Natural killer cell (primary cell): Measurements from ENCODE around the gene RAI1. TPM values are rescaled to one million over a fixed set of nuclear protein-coding genes. Genes with fewer than 3 reads are reported as not detected.
A peak's percentile ranks its signal among the peaks of the same experiment; 100 is the strongest.

ENCODE experiments used
- ATAC-seq, 3 donors: fragments of 150-1000 bp in 2 of 3; fragments of 200-7000 bp in 1 of 3; cut with Tn5 transposase; 1 replicate in 1 of 3; 2 replicates in 2 of 3; pipeline ENCODE4 v1.10.0; 2021; ENCODE audit warnings: mild to moderate bottlenecking in 2 of 3, moderate library complexity in 2 of 3
- DNase-seq, 2 donors: peaks; one replicate each; pipeline versions ENCODE4 v3.0.0 to v3.0.0-alpha.2; 2013 to 2021; ENCODE audit warnings: mixed read lengths in 1 of 2
- H3K27ac ChIP-seq: one replicate; pipeline ENCODE4 v1.5.1; 2013; ENCODE audit warnings: mild to moderate bottlenecking, low read length
- H3K27me3 ChIP-seq: one replicate; pipeline ENCODE4 v1.6.1; 2013; ENCODE audit warnings: low read length; ENCODE audit not compliant: control insufficient read depth, insufficient read depth
- H3K36me3 ChIP-seq: one replicate; pipeline ENCODE4 v1.6.1; 2013; ENCODE audit warnings: low read length; ENCODE audit not compliant: control insufficient read depth, insufficient read depth
- H3K4me1 ChIP-seq: one replicate; pipeline ENCODE4 v1.6.1; 2013; ENCODE audit warnings: low read length; ENCODE audit not compliant: control insufficient read depth, insufficient read depth
- H3K4me3 ChIP-seq: one replicate; pipeline ENCODE4 v1.5.1; 2013; ENCODE audit warnings: low read length
- H3K9me3 ChIP-seq: one replicate; pipeline ENCODE4 v1.6.1; 2013; ENCODE audit warnings: low read length; ENCODE audit not compliant: control insufficient read depth, insufficient read depth
- H3K27ac Mint-ChIP-seq, 2 donors: one replicate each; pipeline ENCODE4 v1.8.0; 2022; ENCODE audit warnings: mild to moderate bottlenecking in 2 of 2, mixed read lengths in 2 of 2, moderate library complexity in 1 of 2
- H3K27me3 Mint-ChIP-seq, 2 donors: one replicate each; pipeline ENCODE4 v1.8.0; 2022; ENCODE audit warnings: low read depth in 2 of 2, mixed read lengths in 2 of 2
- H3K36me3 Mint-ChIP-seq: one replicate; pipeline ENCODE4 v1.8.0; 2022; ENCODE audit warnings: mixed read lengths
- H3K4me1 Mint-ChIP-seq, 2 donors: one replicate each; pipeline ENCODE4 v1.8.0; 2022; ENCODE audit warnings: mixed read lengths in 2 of 2
- H3K4me3 Mint-ChIP-seq: one replicate; pipeline ENCODE4 v1.8.0; 2022; ENCODE audit warnings: mild to moderate bottlenecking, moderate library complexity, mixed read lengths
- H3K9me3 Mint-ChIP-seq, 2 donors: one replicate each; pipeline ENCODE4 v1.8.0; 2022; ENCODE audit warnings: mixed read lengths in 2 of 2
- CTCF ChIP-seq: fragments of 200-600 bp; IDR thresholded peaks from one replicate; pipeline ENCODE4 v1.8.0; 2022; ENCODE audit warnings: antibody characterized with exemption
- WGBS: methylation state at CpG from one replicate; pipeline ENCODE4 v1.1.7; 2013; ENCODE audit warnings: missing lambda C conversion rate; ENCODE audit not compliant: insufficient coverage; 5-methylcytosine and 5-hydroxymethylcytosine counted together
- intact Hi-C: fragments of 100-400 bp; cut with micrococcal nuclease; formaldehyde crosslinking; loops from one replicate; pipeline ENCODE4 v1.14.2; 2022
- total RNA-seq, 4 donors: library from RNA; stranded (reverse); fragments of 120-200 nt in 1 of 4; gene quantifications; one replicate each; pipeline versions ENCODE4 v1.2.3 to v1.2.4, GENCODE V29; 2013 to 2022

The RAI1 gene
- total RNA-seq, 3 donors from 2014 or later (not counting 1 experiment from before 2014, with no cell fraction given), result 39.8 to 55.0 (median 49.4) TPM

- Histone ChIP-seq H3K4me1 (peaks cover 58% of the 10 kb centered on the region), H3K27me3 (no peaks in the 10 kb centered on the region), H3K9me3 (no peaks in the 10 kb centered on the region), H3K27ac (no peak overlapping the region), H3K4me3 (no peak overlapping the region), H3K36me3 (no peaks in the 10 kb centered on the region)
- Mint-ChIP-seq H3K27ac (no peak overlapping the region), H3K4me1 (peaks cover 45 to 57% of the 10 kb centered on the region in 2 donors), H3K4me3 (no peak overlapping the region), H3K36me3 (no peaks in the 10 kb centered on the region), H3K9me3 (no peaks in the 10 kb centered on the region), H3K27me3 (no peaks in the 10 kb centered on the region)
- WGBS, result 94% methylated on average over 7 of the region's 7 CpGs
- ATAC-seq (no peak), DNase-seq (no peak)
- intact Hi-C loops, result no loop called here
- TF ChIP-seq CTCF, result no peak
Observed at GRCh38 chr17:17760350-17760749, 79.1 kb downstream of the RAI1 start.

- Histone ChIP-seq H3K4me3 (no peak overlapping the region), H3K27ac (no peak overlapping the region), H3K9me3 (no peaks in the 10 kb centered on the region), H3K4me1 (peaks cover 58% of the 10 kb centered on the region), H3K36me3 (peaks cover 2% of the 10 kb centered on the region), H3K27me3 (no peaks in the 10 kb centered on the region)
- WGBS, result 96% methylated on average over 6 of the region's 8 CpGs
- DNase-seq, result no peak
- Mint-ChIP-seq H3K27ac (peak overlapping the region in 1 of 2 donors; percentile 4), H3K4me3 (no peak overlapping the region), H3K9me3 (no peaks in the 10 kb centered on the region), H3K36me3 (no peaks in the 10 kb centered on the region), H3K4me1 (peaks cover 47 to 54% of the 10 kb centered on the region in 2 donors), H3K27me3 (no peaks in the 10 kb centered on the region)
- no peak for ATAC-seq
- intact Hi-C loops, result no loop called here
- no peak for TF ChIP-seq CTCF
Observed at GRCh38 chr17:17760872-17761550, 79.8 kb downstream of the RAI1 start.

- DNase-seq, result no peak
- peaks cover 2% of the 10 kb centered on the region for H3K36me3 ChIP-seq
- no peak for ATAC-seq
- TF ChIP-seq CTCF, result no peak
- Mint-ChIP-seq H3K36me3 (no peaks in the 10 kb centered on the region), H3K27ac (peak overlapping the region in 1 of 2 donors; percentile 4), H3K4me3 (no peak overlapping the region), H3K9me3 (no peaks in the 10 kb centered on the region), H3K27me3 (no peaks in the 10 kb centered on the region), H3K4me1 (peaks cover 47 to 57% of the 10 kb centered on the region in 2 donors)
- peaks cover 59% of the 10 kb centered on the region for H3K4me1 ChIP-seq
- H3K27ac ChIP-seq, result no peak overlapping the region
- no peaks in the 10 kb centered on the region for H3K27me3 ChIP-seq
- WGBS, result 91% methylated on average over 11 of the region's 11 CpGs
- H3K4me3 ChIP-seq, result no peak overlapping the region
- intact Hi-C loops, result no loop called here
- no peaks in the 10 kb centered on the region for H3K9me3 ChIP-seq
Observed at GRCh38 chr17:17761894-17762743, 80.9 kb downstream of the RAI1 start.
